UCSD-AML1 (cell line): Measurements from ENCODE around the gene TAOK1.
"Not testable (repeated sequence)": the region's sequence is repeated elsewhere in the genome, so short reads cannot be mapped to it uniquely, and the experiment has no call there.

Experiments used
- DNase-seq: peaks from one replicate; lab custom pipeline; 2025; ENCODE audit not compliant: unreplicated experiment; lab: John Stamatoyannopoulos, UW

Gene TAOK1

GRCh38 chr17:29389982-29390850 is at the start of gene TAOK1:
Gene TAOK1 (plus strand): TSS chr17:29390363. CDS start chr17:29451549, 61,186 bp downstream.
- peak; percentile 96 for DNase-seq

GRCh38 chr17:29341726-29342125 is 48.4 kb upstream of the TAOK1 start:
- no peak for DNase-seq

DNA sequence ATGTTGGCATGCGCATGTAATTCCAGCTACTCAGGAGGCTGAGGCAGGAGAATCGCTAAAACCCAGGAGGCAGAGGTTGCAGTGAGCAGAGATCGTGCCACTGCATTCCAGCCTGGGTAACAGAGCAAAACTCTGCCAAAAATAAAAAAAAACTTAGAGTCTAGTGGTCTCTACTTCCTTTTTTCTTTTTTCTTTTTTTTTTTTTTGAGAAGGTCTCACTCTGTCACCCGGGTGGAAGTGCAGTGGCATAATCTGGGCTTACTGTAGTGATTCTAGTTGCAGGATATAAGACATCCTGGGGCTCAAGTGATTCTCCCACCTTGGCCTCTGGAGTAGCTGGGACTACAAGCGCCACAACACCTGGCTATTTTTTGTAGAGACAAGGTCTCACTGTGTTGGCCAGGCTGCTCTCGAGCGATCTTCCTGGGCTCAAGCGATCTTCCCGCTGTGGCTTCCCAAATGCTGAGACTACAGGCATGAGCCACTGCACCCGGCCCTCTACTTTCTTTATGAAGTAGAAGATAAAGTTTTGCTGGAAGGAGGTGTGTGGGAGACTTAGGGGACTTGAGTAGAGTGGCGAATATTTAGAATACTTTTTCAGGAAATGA is 47.9 kb upstream of the TAOK1 start:
- no peak for DNase-seq

GRCh38 chr17:29344201-29344856 is 45.8 kb upstream of the TAOK1 start:
- DNase-seq, result no peak

DNA sequence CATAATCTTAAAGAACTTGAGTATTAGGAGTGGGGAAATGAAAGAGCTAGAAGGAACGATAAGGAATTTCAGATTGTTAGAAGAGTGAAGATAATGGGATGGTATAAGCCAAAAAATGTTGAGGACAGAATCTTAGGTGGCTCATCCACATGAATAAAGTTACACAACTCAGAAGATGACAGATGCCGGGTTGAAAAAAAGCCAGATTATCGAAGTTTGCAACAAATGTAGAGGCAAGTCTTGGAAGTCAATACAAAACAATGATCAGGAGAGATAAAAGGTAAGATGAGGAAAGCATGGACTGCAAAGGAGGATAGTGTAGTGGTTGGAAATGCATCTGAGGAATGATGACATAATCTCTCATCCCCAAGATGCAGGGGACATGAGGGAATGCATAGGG is 45.1 kb upstream of the TAOK1 start:
- no peak for DNase-seq

DNA sequence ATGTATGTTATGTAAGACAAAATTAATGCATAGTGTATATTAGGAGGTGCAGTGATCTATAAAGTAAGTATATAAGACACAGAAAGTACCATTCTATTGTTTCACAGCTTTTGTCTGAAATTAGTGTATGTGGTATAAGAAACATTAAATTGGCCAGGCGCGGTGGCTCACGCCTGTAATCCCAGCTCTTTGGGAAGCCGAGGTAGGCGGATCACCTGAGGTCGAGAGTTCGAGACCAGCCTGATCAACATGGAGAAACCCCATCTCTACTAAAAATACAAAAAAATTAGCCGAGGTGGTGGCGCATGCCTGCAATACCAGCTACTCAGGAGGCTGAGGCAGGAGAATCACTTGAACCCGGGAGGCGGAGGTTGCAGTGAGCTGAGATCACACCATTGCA is 44.7 kb upstream of the TAOK1 start:
- DNase-seq, result not testable (repeated sequence)

DNA sequence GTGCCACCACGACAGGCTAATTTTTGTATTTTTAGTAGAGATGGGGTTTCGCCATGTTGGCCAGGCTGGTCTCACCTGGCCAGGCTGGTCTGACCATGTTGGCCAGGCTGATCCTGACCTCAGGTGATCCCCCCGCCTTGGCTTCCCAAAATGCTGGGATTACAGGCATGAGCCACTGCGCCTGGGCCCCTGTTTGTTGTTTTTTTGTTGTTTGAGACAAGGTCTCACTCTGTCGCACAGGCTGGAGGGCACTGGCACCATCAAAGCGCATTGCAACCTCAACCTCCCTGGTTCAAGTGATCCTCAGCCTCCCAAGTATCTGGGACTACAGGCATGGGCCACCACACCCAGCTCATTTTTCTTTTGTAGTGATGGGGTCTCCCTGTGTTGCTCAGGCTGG is 43.7 kb upstream of the TAOK1 start:
- DNase-seq, result no peak

- no peak for DNase-seq
Observed at GRCh38 chr17:29347831-29348629, 42.1 kb upstream of the TAOK1 start.

GRCh38 chr17:29349409-29349808 is 40.8 kb upstream of the TAOK1 start:
- DNase-seq, result no peak

DNA sequence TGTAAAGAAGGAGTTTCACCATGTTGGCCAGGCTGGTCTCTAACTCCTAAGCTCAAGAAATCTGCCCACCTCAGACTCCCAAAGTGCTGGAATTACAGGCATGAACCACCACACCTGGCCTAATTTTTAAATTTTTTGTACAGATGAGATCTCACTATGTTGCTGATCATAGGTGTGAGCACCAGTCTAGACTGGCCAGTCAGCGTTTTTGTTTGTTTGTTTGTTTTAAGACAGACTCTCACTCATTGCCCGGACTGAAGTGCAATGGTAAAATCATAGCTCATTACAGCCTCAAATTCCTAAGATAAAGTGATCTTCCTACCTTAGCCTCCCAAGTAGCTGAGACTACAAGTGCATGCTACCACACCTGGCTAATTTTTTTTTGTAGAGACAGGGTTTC is 38.0 kb upstream of the TAOK1 start:
- DNase-seq, result no peak

GRCh38 chr17:29357232-29357631 is 32.9 kb upstream of the TAOK1 start:
- DNase-seq, result no peak

- no peak for DNase-seq
Observed at GRCh38 chr17:29357821-29358232, 32.3 kb upstream of the TAOK1 start.

- DNase-seq, result no peak
Observed at GRCh38 chr17:29358416-29358815, 31.7 kb upstream of the TAOK1 start.

GRCh38 chr17:29359777-29360176 is 30.4 kb upstream of the TAOK1 start:
- DNase-seq, result no peak

DNA sequence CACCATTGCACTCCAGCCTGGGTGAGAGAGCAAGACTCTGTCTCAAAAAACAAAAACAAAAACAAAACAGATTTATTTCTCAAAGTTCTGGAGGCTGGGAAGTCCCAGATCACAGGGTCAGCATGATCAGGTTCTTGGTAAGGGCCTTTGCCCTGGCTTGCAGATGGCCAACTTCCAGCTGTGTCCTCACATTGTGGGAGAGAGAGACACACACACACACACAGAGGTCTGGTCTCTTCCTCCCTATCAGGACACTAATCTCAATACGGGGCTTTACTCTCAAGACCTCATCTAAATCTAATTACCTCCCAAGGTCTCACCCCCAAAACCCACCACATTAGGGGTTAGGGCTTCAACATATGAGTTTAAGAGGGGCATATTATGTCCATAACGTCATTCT is 26.4 kb upstream of the TAOK1 start:
- no peak for DNase-seq

- no peak for DNase-seq
Observed at GRCh38 chr17:29364691-29365090, 25.5 kb upstream of the TAOK1 start.

GRCh38 chr17:29368161-29368560 is 22.0 kb upstream of the TAOK1 start:
- no peak for DNase-seq

- DNase-seq, result no peak
Observed at GRCh38 chr17:29368926-29369325, 21.2 kb upstream of the TAOK1 start.

DNA sequence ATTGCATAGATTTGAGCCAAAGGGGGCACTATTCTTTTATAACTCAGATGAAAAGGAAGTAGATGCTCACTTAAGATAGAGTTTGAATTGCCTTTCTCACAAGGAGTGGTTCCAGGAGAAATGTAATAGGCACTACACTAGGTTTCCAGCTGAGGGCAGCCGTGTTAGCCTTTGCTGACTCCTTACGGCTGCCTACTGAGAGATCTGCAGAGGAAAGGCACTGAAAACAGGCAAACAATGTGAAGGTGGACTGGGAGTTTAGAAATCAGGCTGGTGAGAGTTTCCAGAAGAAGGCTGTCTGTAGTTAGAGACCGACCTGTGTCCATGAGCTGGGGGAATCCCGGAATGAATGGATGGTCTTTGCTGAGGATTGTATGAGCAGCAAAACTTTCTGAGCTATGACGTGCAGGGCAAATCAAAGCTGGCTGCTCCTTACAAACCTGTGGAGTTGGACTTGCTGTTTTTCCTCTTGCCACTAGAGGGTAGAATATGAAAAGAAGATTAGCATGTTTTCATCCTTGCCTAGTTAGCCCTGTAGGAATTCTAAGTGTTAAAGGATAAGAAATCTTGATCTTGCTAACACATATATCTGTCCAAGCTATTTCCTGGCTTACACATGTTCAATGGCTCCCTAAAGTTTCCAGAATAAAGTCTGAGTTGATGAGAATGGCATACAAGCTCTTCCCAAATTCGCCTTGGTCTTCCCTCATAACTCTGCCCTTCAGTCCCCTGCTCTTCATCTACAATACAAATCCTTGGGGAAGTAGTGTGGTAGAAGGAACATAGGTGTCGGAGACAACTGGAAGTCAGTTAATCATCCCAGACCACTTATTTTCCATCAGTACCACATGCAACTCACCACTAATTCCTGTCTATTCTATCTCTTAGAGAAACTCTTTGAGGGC is 20.1 kb upstream of the TAOK1 start:
- peak; percentile 44 for DNase-seq

DNA sequence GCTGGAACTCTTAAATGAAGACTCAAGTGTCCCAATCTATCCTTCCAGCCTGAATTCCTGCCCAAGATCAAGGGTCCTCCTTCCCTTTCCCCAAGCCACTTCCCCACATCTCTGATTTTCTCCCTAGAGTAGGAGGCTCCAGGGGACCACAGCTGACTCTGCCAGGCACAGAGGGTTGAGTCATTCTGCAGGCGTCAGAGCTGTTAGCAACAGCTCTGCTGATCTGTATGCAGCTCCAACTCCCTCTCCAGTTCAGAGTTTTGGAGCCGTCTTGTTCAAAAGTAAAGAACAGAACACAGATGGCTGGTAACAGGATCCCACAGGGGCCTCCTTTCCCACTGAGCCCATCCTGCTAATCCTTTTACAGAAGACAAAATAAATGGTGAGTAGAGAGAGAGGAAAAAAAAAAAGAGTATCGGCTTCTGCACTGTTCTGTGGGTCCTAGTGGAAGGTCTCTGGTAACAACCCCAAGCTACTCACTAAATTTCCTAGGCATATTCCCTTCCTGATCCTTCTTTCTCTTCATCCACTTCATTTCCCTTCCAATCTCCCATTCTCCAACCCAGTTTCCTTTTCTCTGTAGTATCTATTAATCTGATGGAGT is 13.4 kb upstream of the TAOK1 start:
- no peak for DNase-seq
